Endothelial cell of umbilical vein (primary cell): ENCODE data around the gene CDH23. TPM values are rescaled to one million over a fixed set of nuclear protein-coding genes. Genes with fewer than 3 reads are reported as not detected.

Experiments
- BruUV-seq: library from RNA; stranded (reverse); fragments of 400-500 nt; replicated peaks from 2 replicates; lab custom pipeline; 2021; lab: Mats Ljungman, UMichigan
- CTCF ChIA-PET: fragments of 300-600, 350-600 bp; sonication (Branson Sonifier 250); formaldehyde crosslinking; loops from one replicate; lab custom pipeline; 2021; ENCODE audit warnings: antibody characterized with exemption, inconsistent platforms; lab: Charles Lee
- POLR2A ChIA-PET: fragments of 300-600, 350-600 bp; sonication (Branson Sonifier 250); formaldehyde crosslinking; loops from one replicate; lab custom pipeline; 2021; ENCODE audit warnings: antibody characterized with exemption, inconsistent platforms; lab: Charles Lee
- DNase-seq: peaks from one replicate; pipeline ENCODE4 v3.0.0-alpha.2; 2011; ENCODE audit warnings: low read depth, low spot score
- FAIRE-seq: peaks from 2 replicates; lab custom pipeline; 2011; peaks lifted over from hg19 to GRCh38; lab: Jason Lieb, UNC
- H2AFZ ChIP-seq: 2 replicates; pipeline ENCODE4 v1.6.0; 2012; ENCODE audit warnings: low read depth, low read length, control low read depth, inconsistent platforms
- H3K27ac ChIP-seq: 2 replicates; pipeline ENCODE4 v1.5.1; 2011; ENCODE audit warnings: low read depth, mild to moderate bottlenecking, control low read depth, low read length, moderate library complexity; ENCODE audit not compliant: insufficient read depth
- H3K27me3 ChIP-seq, 2 experiments: 2 replicates each; pipeline versions ENCODE4 v1.6.0 to v1.6.1; 2011; ENCODE audit warnings: low read length in 2 of 2, mixed read lengths in 1 of 2; ENCODE audit not compliant: control insufficient read depth in 2 of 2, insufficient read depth in 2 of 2
- H3K36me3 ChIP-seq, 2 experiments: 2 replicates in 1 of 2; 3 replicates in 1 of 2; pipeline ENCODE4 v1.5.1; 2011; ENCODE audit warnings: low read length in 2 of 2, mild to moderate bottlenecking in 1 of 2, moderate library complexity in 1 of 2; ENCODE audit not compliant: control insufficient read depth in 2 of 2, insufficient read depth in 2 of 2; ENCODE audit errors: extremely low read depth in 1 of 2
- H3K4me1 ChIP-seq: 3 replicates; pipeline ENCODE4 v1.5.1; 2011; ENCODE audit warnings: mild to moderate bottlenecking, low read length; ENCODE audit not compliant: control insufficient read depth, insufficient read depth; ENCODE audit errors: extremely low read depth
- H3K4me2 ChIP-seq: 2 replicates; pipeline ENCODE4 v1.6.1; 2011; ENCODE audit warnings: low read length, control low read depth, mixed read lengths; ENCODE audit not compliant: insufficient read depth
- H3K4me3 ChIP-seq, 3 experiments: fragments of 200-600 bp in 1 of 3; sonication (generic), shearing (Covaris generic) in 1 of 3; replicated peaks in 1 of 3; 2 replicates each; pipeline ENCODE4 v1.5.1; 2011 to 2016; ENCODE audit warnings: control low read depth in 3 of 3, low read length in 3 of 3, mild to moderate bottlenecking in 2 of 3, inconsistent platforms in 1 of 3, low read depth in 1 of 3, moderate library complexity in 1 of 3; ENCODE audit not compliant: insufficient read depth in 1 of 3
- H3K79me2 ChIP-seq: 2 replicates; pipeline ENCODE4 v1.6.0; 2012; ENCODE audit warnings: low read length, inconsistent platforms; ENCODE audit not compliant: control insufficient read depth, insufficient read depth
- H3K9ac ChIP-seq: replicated peaks from 2 replicates; pipeline ENCODE3; 2011; ENCODE audit warnings: low read length, control low read depth; ENCODE audit not compliant: insufficient read depth; ENCODE audit errors: extremely low read depth
- H3K9me1 ChIP-seq: replicated peaks from 3 replicates; pipeline ENCODE4 v1.6.0; 2011; ENCODE audit warnings: mild to moderate bottlenecking, low read length; ENCODE audit not compliant: control insufficient read depth, insufficient read depth; ENCODE audit errors: extremely low read depth
- H3K9me3 ChIP-seq: replicated peaks from 2 replicates; pipeline ENCODE4 v1.5.1; 2012; ENCODE audit warnings: low read length, inconsistent platforms; ENCODE audit not compliant: control insufficient read depth, insufficient read depth
- H4K20me1 ChIP-seq: replicated peaks from 2 replicates; pipeline ENCODE3; 2011; ENCODE audit warnings: mild to moderate bottlenecking, low read length; ENCODE audit not compliant: control insufficient read depth, insufficient read depth; ENCODE audit errors: extremely low read depth
- CTCF ChIP-seq, 2 donors: IDR thresholded peaks; 1 replicate in 1 of 2; 2 replicates in 1 of 2; pipeline ENCODE4 v1.5.1; 2011; ENCODE audit warnings: low read length in 2 of 2, mild to moderate bottlenecking in 2 of 2, moderate library complexity in 2 of 2, control low read depth in 1 of 2, inconsistent platforms in 1 of 2, low read depth in 1 of 2; ENCODE audit not compliant: insufficient read depth in 1 of 2; ENCODE audit errors: extremely low read depth in 1 of 2
- FOS ChIP-seq: IDR thresholded peaks from 2 replicates; pipeline ENCODE4 v1.6.1; 2011; ENCODE audit warnings: mild to moderate bottlenecking, low read length, moderate library complexity, borderline replicate concordance; ENCODE audit not compliant: insufficient read depth
- GATA2 ChIP-seq: IDR thresholded peaks from 2 replicates; pipeline ENCODE4 v1.7.0; 2011; ENCODE audit warnings: low read depth, mild to moderate bottlenecking, moderate library complexity, mixed read lengths, low read length; ENCODE audit not compliant: insufficient read length, insufficient read depth
- JUN ChIP-seq: IDR thresholded peaks from 2 replicates; pipeline ENCODE4 v1.6.1; 2011; ENCODE audit warnings: borderline replicate concordance, low read depth; ENCODE audit not compliant: insufficient read length, insufficient read depth
- MYC ChIP-seq: IDR thresholded peaks from one replicate; pipeline ENCODE4 v1.6.1; 2011; ENCODE audit warnings: mild to moderate bottlenecking, low read depth, low read length
- POLR2AphosphoS5 ChIP-seq: IDR thresholded peaks from 2 replicates; pipeline ENCODE4 v1.6.1; 2012; ENCODE audit warnings: low read depth, mild to moderate bottlenecking, control low read depth, low read length, moderate library complexity; ENCODE audit not compliant: insufficient read depth
- dilution Hi-C: fragments of 300-500 bp; cut with MboI; formaldehyde crosslinking; loops from one replicate; pipeline ENCODE4 v1.15.0; 2019; ENCODE audit warnings: low sequenced_read_pairs; ENCODE audit not compliant: extremely low pct_ligation_motif_present
- intact Hi-C: fragments of 100-400 bp; cut with micrococcal nuclease; formaldehyde crosslinking; loops from one replicate; pipeline ENCODE4 v1.10.0; 2022
- polyA plus RNA-seq, 4 experiments: library from polyadenylated mRNA; depleted of rRNA in 3 of 4; stranded (reverse) in 3 of 4; unstranded in 1 of 4; fragments of >200 nt; gene quantifications; 2 replicates each; pipeline versions ENCODE4 v1.2.1 to v1.2.3, GENCODE V29; 2011 to 2012; ENCODE audit warnings: missing spikeins in 1 of 4
- total RNA-seq: library from RNA; stranded (reverse); gene quantifications from 2 replicates; pipeline ENCODE4 v1.2.3, GENCODE V29; 2021

Gene CDH23
- total and polyA plus RNA-seq, 2 donors (not counting 3 experiments of a cell fraction or from before 2014, with no cell fraction given): not detected

- no peak overlapping the region for H3K4me3 ChIP-seq
- no peaks in the 10 kb centered on the region for H3K9me3 ChIP-seq
- intact Hi-C loops: no loop called here
- no peaks in the 10 kb centered on the region for H4K20me1 ChIP-seq
- H3K9me1 ChIP-seq: no peaks in the 10 kb centered on the region
- POLR2A ChIA-PET: no interaction called here
- H3K4me2 ChIP-seq: no peak overlapping the region
- no peaks in the 10 kb centered on the region for H3K36me3 ChIP-seq
- TF ChIP-seq GATA2: no peak
- no peak for TF ChIP-seq JUN
- no TSS peak for BruUV-seq
- CTCF ChIA-PET: no interaction called here
- no peak overlapping the region for H3K27ac ChIP-seq
- FAIRE-seq (no peak), DNase-seq (no peak)
- no peaks in the 10 kb centered on the region for H3K79me2 ChIP-seq
- peaks cover 2 to 6% of the 10 kb centered on the region in 2 experiments for H3K27me3 ChIP-seq
- H2AFZ ChIP-seq: no peak overlapping the region
- no peaks in the 10 kb centered on the region for H3K4me1 ChIP-seq
- H3K9ac ChIP-seq: no peak overlapping the region
- dilution Hi-C loops: no loop called here
These were observed 64.7 kb downstream of the CDH23 start for GRCh38 chr10:71461457-71461856.

DNA sequence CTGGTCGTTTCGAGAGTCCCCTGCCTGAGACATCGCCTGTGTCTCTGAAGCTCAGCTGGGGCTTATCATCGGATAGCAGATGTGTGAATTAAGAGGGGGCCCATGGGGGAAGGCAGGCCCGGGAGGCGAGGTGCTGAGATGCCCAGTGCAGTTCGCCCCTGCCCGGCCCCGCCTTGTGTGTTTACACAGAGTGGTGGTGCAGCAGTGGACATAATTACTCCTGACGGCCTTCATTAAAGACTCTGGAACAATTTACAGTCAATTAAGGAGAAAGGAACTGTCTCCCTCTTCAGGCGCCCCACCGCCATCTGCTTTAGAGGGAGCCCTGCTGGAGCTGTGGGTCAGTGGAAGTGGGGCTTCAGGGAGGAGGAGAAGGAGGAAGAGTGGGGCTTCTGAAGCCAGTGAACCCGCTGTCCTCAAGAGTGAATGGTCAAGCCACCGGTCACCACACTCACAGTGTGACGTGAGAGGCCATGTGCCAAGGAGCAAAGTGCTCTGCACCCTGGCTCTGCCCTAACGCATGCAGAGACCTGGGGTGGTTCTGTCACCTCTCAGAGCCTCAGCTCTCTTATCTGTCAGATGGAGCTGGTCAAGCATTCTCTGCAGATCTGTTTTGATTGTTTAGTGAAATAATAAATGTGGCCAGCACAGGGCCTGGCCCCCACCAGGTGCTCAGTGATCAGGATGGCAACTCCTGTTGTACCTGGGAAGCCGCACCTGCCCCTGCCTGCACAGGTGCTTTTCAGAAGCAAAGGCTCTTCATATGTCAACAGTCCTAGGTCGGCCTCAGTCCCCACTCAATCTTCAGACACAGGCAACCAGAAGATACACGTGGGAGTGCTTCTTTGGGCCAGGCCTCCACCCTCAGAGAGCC is 65.6 kb downstream of the CDH23 start:
- H3K4me2 ChIP-seq: no peak overlapping the region
- H3K4me1 ChIP-seq: no peaks in the 10 kb centered on the region
- peaks cover 2 to 6% of the 10 kb centered on the region in 2 experiments for H3K27me3 ChIP-seq
- H2AFZ ChIP-seq: no peak overlapping the region
- ChIA-PET POLR2A (no interaction called here), CTCF (no interaction called here)
- H3K9me3 ChIP-seq: no peaks in the 10 kb centered on the region
- no peak overlapping the region for H3K4me3 ChIP-seq
- dilution Hi-C loops (no loop called here), intact Hi-C loops (no loop called here)
- H3K9me1 ChIP-seq: no peaks in the 10 kb centered on the region
- H3K36me3 ChIP-seq: no peaks in the 10 kb centered on the region
- no peak for FAIRE-seq
- no peaks in the 10 kb centered on the region for H4K20me1 ChIP-seq
- no peak overlapping the region for H3K27ac ChIP-seq
- no peaks in the 10 kb centered on the region for H3K79me2 ChIP-seq
- BruUV-seq: no TSS peak
- DNase-seq: no peak
- TF ChIP-seq POLR2AphosphoS5 (no peak), FOS (no peak), CTCF (IDR thresholded peaks at IDR 0.05; ENCODE audit: extremely low read depth in 1 of 2, insufficient read depth in 1 of 2, low read depth in 1 of 2, low read length in 2 of 2) (no peak), MYC (no peak), GATA2 (no peak)
- no peak overlapping the region for H3K9ac ChIP-seq
